Measurements from ENCODE around the gene CIAPIN1. TPM values are rescaled to one million over a fixed set of nuclear protein-coding genes. Genes with fewer than 3 reads are reported as not detected.
"Not testable (repeated sequence)": the region's sequence is repeated elsewhere in the genome, so short reads cannot be mapped to it uniquely, and the experiment has no call there.

The CIAPIN1 gene
- polyA plus RNA-seq, 3 donors, result 24.0 to 46.5 (median 42.1) TPM

DNA sequence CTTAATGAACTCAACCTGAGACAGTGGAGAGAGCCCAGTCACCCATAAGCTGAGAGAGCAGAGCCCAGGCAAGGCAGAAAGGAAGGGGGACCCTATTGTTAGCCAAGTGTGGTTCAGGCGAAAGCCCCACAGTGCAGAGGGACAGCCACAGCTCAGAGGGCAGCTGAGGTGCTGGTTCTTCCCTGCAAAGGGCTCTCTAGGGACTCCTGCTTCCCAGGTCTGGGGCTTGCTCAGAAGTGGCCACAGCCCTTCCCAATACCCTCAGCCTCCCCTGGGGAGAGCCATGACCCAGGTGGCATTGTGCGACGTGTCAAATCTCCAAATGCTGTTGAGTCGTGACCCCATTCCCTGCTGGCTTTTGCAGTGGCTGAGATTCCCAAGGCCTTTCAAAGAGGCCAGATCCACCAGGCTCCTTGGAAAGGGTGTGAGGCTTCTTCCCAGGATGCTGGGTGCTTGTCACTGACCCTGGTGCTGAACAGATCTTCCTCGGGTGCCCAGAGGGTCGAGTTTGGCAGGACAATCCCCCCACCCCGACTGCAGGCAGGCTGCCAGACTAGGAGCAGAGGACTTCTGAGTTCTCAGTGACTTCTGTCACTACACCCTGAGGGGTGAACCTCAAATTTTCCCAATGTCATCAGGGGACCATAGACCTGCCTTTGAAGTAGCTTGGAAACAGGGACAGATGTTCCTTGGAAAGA is 45.1 kb downstream of the CIAPIN1 start:
- intact Hi-C loops (cut with micrococcal nuclease), result no loop called here
- WGBS (ENCODE audit: insufficient coverage), result 88% methylated on average over 6 of the region's 7 CpGs
- Histone ChIP-seq H3K9ac (ENCODE audit: insufficient read depth, low read length, poor library complexity, severe bottlenecking) (no peak overlapping the region), H4K20me1 (ENCODE audit: insufficient read depth, low read length) (no peaks in the 10 kb centered on the region), H3K4me1 (ENCODE audit: control insufficient read depth in 1 of 2, insufficient read depth in 2 of 2, low read length in 2 of 2) (peaks cover 6 to 9% of the 10 kb centered on the region in 2 donors), H2AFZ (ENCODE audit: insufficient read depth, low read depth, low read length, poor library complexity, severe bottlenecking) (no peak overlapping the region), H3K4me3 (replicated peaks in 1 of 3; ENCODE audit: low read depth in 2 of 3, low read length in 3 of 3) (no peak overlapping the region), H3K27me3 (ENCODE audit: control insufficient read depth in 2 of 2, insufficient read depth in 2 of 2, low read length in 2 of 2) (peaks cover 0 to 3% of the 10 kb centered on the region in 2 donors), H3K27ac (ENCODE audit: low read depth in 1 of 2, low read length in 2 of 2) (no peak overlapping the region), H3K4me2 (replicated peaks; ENCODE audit: extremely low read depth, low read length, poor library complexity, severe bottlenecking) (no peak overlapping the region), H3K9me3 (replicated peaks in 1 of 2; ENCODE audit: control insufficient read depth in 1 of 2, insufficient read depth in 1 of 2, low read length in 2 of 2) (no peaks in the 10 kb centered on the region), H3K79me2 (ENCODE audit: insufficient read depth, low read length) (no peaks in the 10 kb centered on the region), H3K36me3 (replicated peaks in 1 of 2; ENCODE audit: control insufficient read depth in 1 of 2, insufficient read depth in 2 of 2, low read length in 2 of 2) (no peaks in the 10 kb centered on the region)
- no peak overlapping the region for H3K4me3 Mint-ChIP-seq
- no peaks in the 10 kb centered on the region for H3K4me1 Mint-ChIP-seq
- peaks cover 0 to 6% (median 3%) of the 10 kb centered on the region in 7 donors for H3K9me3 Mint-ChIP-seq
- no peak for TF ChIP-seq CTCF (IDR thresholded peaks at IDR 0.05)
- no peaks in the 10 kb centered on the region for H3K36me3 Mint-ChIP-seq
- DNase-seq, result no peak
- H3K27me3 Mint-ChIP-seq (ENCODE audit: low read depth in 3 of 3), result peaks cover 7 to 19% (median 18%) of the 10 kb centered on the region in 3 donors
- no peak overlapping the region for H3K27ac Mint-ChIP-seq

- WGBS (ENCODE audit: insufficient coverage), result no CpG with 5 or more reads among the region's 4 CpGs
- H3K9me3 ChIP-seq (replicated peaks in 1 of 2; ENCODE audit: control insufficient read depth in 1 of 2, insufficient read depth in 1 of 2, low read length in 2 of 2); H3K9ac ChIP-seq (ENCODE audit: insufficient read depth, low read length, poor library complexity, severe bottlenecking); H3K4me3 ChIP-seq (replicated peaks in 1 of 3; ENCODE audit: low read depth in 2 of 3, low read length in 3 of 3); H2AFZ ChIP-seq (ENCODE audit: insufficient read depth, low read depth, low read length, poor library complexity, severe bottlenecking); intact Hi-C loops (cut with micrococcal nuclease); H3K4me2 ChIP-seq (replicated peaks; ENCODE audit: extremely low read depth, low read length, poor library complexity, severe bottlenecking); H3K27me3 Mint-ChIP-seq (ENCODE audit: low read depth in 3 of 3); H3K4me3 Mint-ChIP-seq; H3K27ac ChIP-seq (ENCODE audit: low read depth in 1 of 2, low read length in 2 of 2); H3K27me3 ChIP-seq (ENCODE audit: control insufficient read depth in 2 of 2, insufficient read depth in 2 of 2, low read length in 2 of 2); H3K27ac Mint-ChIP-seq; H4K20me1 ChIP-seq (ENCODE audit: insufficient read depth, low read length); H3K36me3 ChIP-seq (replicated peaks in 1 of 2; ENCODE audit: control insufficient read depth in 1 of 2, insufficient read depth in 2 of 2, low read length in 2 of 2); H3K4me1 Mint-ChIP-seq; H3K36me3 Mint-ChIP-seq; H3K4me1 ChIP-seq (ENCODE audit: control insufficient read depth in 1 of 2, insufficient read depth in 2 of 2, low read length in 2 of 2); DNase-seq; H3K79me2 ChIP-seq (ENCODE audit: insufficient read depth, low read length): not testable (repeated sequence)
- H3K9me3 Mint-ChIP-seq, result peaks cover 0 to 11% (median 7%) of the 10 kb centered on the region in 7 donors
These were observed 49.7 kb downstream of the CIAPIN1 start for GRCh38 chr16:57397493-57397892.

Measured in CD14-positive monocyte (primary cell).